Effector memory CD4-positive, alpha-beta T cell (primary cell): Measurements from ENCODE around the gene SEMA5B.

ENCODE experiments used
- DNase-seq, 3 donors: peaks; one replicate each; pipeline ENCODE4 v3.0.0-alpha.2; 2020
- H3K27ac ChIP-seq: 2 replicates; pipeline ENCODE4 v1.7.0; 2013; ENCODE audit warnings: mild to moderate bottlenecking, low read length, moderate library complexity; ENCODE audit not compliant: insufficient read depth, poor library complexity, severe bottlenecking
- H3K27me3 ChIP-seq: replicated peaks from 2 replicates; pipeline ENCODE4 v1.7.0; 2013; ENCODE audit warnings: mild to moderate bottlenecking, low read length; ENCODE audit not compliant: insufficient read depth, control insufficient read depth, poor library complexity, severe bottlenecking
- H3K36me3 ChIP-seq: 2 replicates; pipeline ENCODE4 v1.7.0; 2013; ENCODE audit warnings: mild to moderate bottlenecking, low read length, moderate library complexity; ENCODE audit not compliant: control insufficient read depth, insufficient read depth
- H3K4me1 ChIP-seq: 2 replicates; pipeline ENCODE4 v1.7.0; 2013; ENCODE audit warnings: low read length, mild to moderate bottlenecking; ENCODE audit not compliant: control insufficient read depth, insufficient read depth, poor library complexity, severe bottlenecking
- H3K4me3 ChIP-seq: 2 replicates; pipeline ENCODE4 v1.7.0; 2013; ENCODE audit warnings: low read length, low read depth, mild to moderate bottlenecking; ENCODE audit not compliant: insufficient read depth, poor library complexity, severe bottlenecking
- H3K9me3 ChIP-seq: 2 replicates; pipeline ENCODE4 v1.7.0; 2013; ENCODE audit warnings: mild to moderate bottlenecking, low read length, moderate library complexity; ENCODE audit not compliant: control insufficient read depth

SEMA5B gene

DNA sequence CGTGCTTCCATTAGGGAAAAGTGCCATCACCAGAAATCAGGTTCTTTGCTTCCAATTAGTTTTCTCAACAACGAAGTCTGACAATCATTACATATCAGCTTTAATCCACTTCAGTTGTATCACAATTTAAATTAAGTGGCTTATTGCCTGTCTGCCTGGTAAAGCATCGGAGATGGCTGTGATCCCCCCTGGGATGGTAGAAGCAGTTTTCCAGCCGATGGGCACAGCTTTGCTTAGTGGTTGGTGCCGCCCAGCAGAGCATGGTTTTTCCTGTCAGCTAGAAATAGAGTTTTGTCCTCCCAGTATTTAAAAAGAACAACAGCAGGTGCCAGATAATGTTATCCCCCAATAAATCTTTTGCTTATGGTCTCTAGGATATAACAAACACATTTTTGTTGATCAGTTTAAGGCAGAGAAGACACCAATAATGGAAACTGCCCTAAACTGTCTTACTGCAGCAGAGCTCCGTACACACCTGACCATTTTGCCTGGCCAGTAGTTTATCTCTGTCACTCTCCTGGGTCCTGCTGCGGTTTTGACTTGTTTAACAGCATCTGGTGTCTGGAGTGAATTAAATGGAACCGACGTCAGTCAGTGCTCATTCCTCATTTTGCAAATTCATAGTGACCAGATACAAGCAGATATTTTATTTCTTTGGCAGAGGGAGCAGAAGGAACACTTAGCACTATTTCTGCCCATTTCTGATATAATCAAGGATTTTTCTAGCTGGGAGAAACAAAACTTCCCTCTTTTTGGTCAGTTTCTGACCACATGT lies 153.6 kb downstream of the SEMA5B start:
- Histone ChIP-seq H3K27ac (no peak overlapping the region), H3K4me3 (no peak overlapping the region), H3K4me1 (peaks cover 5% of the 10 kb centered on the region), H3K36me3 (no peaks in the 10 kb centered on the region), H3K9me3 (no peaks in the 10 kb centered on the region), H3K27me3 (no peaks in the 10 kb centered on the region)
- no peak for DNase-seq

GRCh38 chr3:122868322-122868721 lies 159.2 kb downstream of the SEMA5B start:
- Histone ChIP-seq H3K27me3 (no peaks in the 10 kb centered on the region), H3K4me1 (no peaks in the 10 kb centered on the region), H3K27ac (no peak overlapping the region), H3K9me3 (no peaks in the 10 kb centered on the region), H3K4me3 (no peak overlapping the region), H3K36me3 (no peaks in the 10 kb centered on the region)
- DNase-seq: no peak

DNA sequence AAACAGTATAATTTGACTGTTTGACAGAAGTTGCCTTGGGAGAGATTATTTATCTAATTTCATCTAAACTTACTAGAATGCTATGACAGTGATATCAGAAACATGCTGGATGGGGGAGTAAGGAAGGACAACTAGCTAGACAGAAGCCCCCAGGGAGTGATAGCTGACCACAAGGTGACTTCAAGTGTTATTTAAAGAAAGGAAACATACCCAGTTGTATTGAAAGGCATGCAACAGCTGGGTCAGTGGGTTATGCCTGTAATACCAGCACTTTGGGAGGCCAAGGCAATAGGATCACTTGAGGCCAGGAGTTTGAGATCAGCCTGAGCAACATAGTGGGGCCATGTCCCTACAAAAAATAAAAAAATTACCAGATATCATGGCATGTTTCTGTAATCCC lies 163.1 kb downstream of the SEMA5B start:
- Histone ChIP-seq H3K27ac (no peak overlapping the region), H3K4me3 (no peak overlapping the region), H3K9me3 (no peaks in the 10 kb centered on the region), H3K4me1 (no peaks in the 10 kb centered on the region), H3K27me3 (no peaks in the 10 kb centered on the region), H3K36me3 (no peaks in the 10 kb centered on the region)
- DNase-seq: no peak

DNA sequence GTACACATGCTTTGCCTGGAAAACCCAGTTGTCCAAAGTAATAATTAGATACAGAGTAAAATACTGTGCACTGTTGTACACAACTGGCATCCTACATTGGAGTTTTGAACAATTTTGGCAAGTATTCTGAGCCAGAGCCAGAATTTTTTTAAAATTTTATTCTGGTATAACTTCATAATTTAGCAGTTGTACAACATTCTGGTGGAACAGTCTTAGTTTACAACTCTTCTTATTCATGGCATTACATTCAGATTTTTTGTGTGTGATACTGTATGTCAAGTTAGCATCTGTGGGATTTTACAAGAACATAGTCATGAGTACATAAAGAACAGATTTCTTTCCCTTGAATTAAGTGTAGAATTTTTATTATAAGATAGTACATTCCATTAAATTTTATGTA lies 165.2 kb downstream of the SEMA5B start:
- H3K4me3 ChIP-seq: no peak overlapping the region
- H3K4me1 ChIP-seq: no peaks in the 10 kb centered on the region
- H3K9me3 ChIP-seq: no peaks in the 10 kb centered on the region
- H3K27ac ChIP-seq: no peak overlapping the region
- DNase-seq: no peak
- H3K36me3 ChIP-seq: no peaks in the 10 kb centered on the region
- no peaks in the 10 kb centered on the region for H3K27me3 ChIP-seq
